ENCODE data around the gene ITGA7.
A peak's percentile ranks its signal among the peaks of the same experiment; 100 is the strongest.

ITGA7 gene

GRCh38 chr12:55636853-55637252 lies 70.9 kb downstream of the ITGA7 start, which contains the start of gene OR10P1:
OR10P1 (plus strand) TSS chr12:55636892; CDS start chr12:55636892, 0 bp downstream.
- Histone ChIP-seq H3K4me1 (ENCODE audit: insufficient read depth, low read length, poor library complexity, severe bottlenecking) (peaks cover 21% of the 10 kb centered on the region), H3K79me2 (ENCODE audit: insufficient read depth, low read length) (no peaks in the 10 kb centered on the region), H3K36me3 (ENCODE audit: insufficient read depth, low read length) (no peaks in the 10 kb centered on the region), H4K20me1 (ENCODE audit: insufficient read depth, low read length, poor library complexity, severe bottlenecking) (no peaks in the 10 kb centered on the region), H3K4me3 (ENCODE audit: low read length, poor library complexity, severe bottlenecking) (peak within 1 kb of the TSS; percentile 31), H3K9me2 (replicated peaks; ENCODE audit: low read depth, low read length) (no peaks in the 10 kb centered on the region), H3F3A (ENCODE audit: low read depth) (no peaks in the 10 kb centered on the region), H3K9ac (ENCODE audit: low read depth, low read length, poor library complexity, severe bottlenecking) (no peak within 1 kb of the TSS), H3K9me3 (ENCODE audit: insufficient read depth, low read depth, low read length) (no peaks in the 10 kb centered on the region), H2AFZ (ENCODE audit: low read length) (peak within 1 kb of the TSS; percentile 37; the same call in 1 of the 2 replicates), H3K27me3 (ENCODE audit: insufficient read depth, low read length, poor library complexity, severe bottlenecking) (no peaks in the 10 kb centered on the region), H3K4me2 (ENCODE audit: low read depth, low read length, poor library complexity, severe bottlenecking) (peak within 1 kb of the TSS; percentile 58)
- TF ChIP-seq EZH2phosphoT487 (IDR thresholded peaks at IDR 0.05; ENCODE audit: borderline replicate concordance) (no peak), CTCF (conservative IDR thresholded peaks at IDR 0.05; ENCODE audit: low read length) (no peak)

GRCh38 chr12:55636116-55636655 lies 71.5 kb downstream of the ITGA7 start:
- no peak for TF ChIP-seq CTCF (conservative IDR thresholded peaks at IDR 0.05; ENCODE audit: low read length)
- TF ChIP-seq EZH2phosphoT487 (IDR thresholded peaks at IDR 0.05; ENCODE audit: borderline replicate concordance) = no peak
- Histone ChIP-seq H3K4me1 (ENCODE audit: insufficient read depth, low read length, poor library complexity, severe bottlenecking) (peaks cover 21% of the 10 kb centered on the region), H3F3A (ENCODE audit: low read depth) (no peaks in the 10 kb centered on the region), H3K4me3 (ENCODE audit: low read length, poor library complexity, severe bottlenecking) (no peak overlapping the region), H4K20me1 (ENCODE audit: insufficient read depth, low read length, poor library complexity, severe bottlenecking) (no peaks in the 10 kb centered on the region), H3K27me3 (ENCODE audit: insufficient read depth, low read length, poor library complexity, severe bottlenecking) (no peaks in the 10 kb centered on the region), H3K9ac (ENCODE audit: low read depth, low read length, poor library complexity, severe bottlenecking) (no peak overlapping the region), H2AFZ (ENCODE audit: low read length) (no peak overlapping the region), H3K36me3 (ENCODE audit: insufficient read depth, low read length) (no peaks in the 10 kb centered on the region), H3K9me3 (ENCODE audit: insufficient read depth, low read depth, low read length) (no peaks in the 10 kb centered on the region), H3K9me2 (replicated peaks; ENCODE audit: low read depth, low read length) (no peaks in the 10 kb centered on the region), H3K79me2 (ENCODE audit: insufficient read depth, low read length) (no peaks in the 10 kb centered on the region), H3K4me2 (ENCODE audit: low read depth, low read length, poor library complexity, severe bottlenecking) (no peak overlapping the region)
